Spinal cord (tissue), 10 donors: Measurements from ENCODE around the gene DGKG. TPM values are rescaled to one million over a fixed set of nuclear protein-coding genes. Genes with fewer than 3 reads are reported as not detected.

Source experiments
- DNase-seq, 6 donors: peaks; one replicate each; pipeline versions ENCODE4 v3.0.0 to v3.0.0-alpha.2; 2013 to 2015; ENCODE audit warnings: low spot score in 6 of 6, low read depth in 4 of 6
- H3K27ac ChIP-seq: one replicate; pipeline ENCODE4 v1.5.1; 2013; ENCODE audit warnings: low read depth, low read length, control low read depth
- H3K27me3 ChIP-seq: one replicate; pipeline ENCODE4 v1.6.1; 2013; ENCODE audit warnings: low read length; ENCODE audit not compliant: control insufficient read depth, insufficient read depth
- H3K36me3 ChIP-seq: one replicate; pipeline ENCODE4 v1.6.1; 2013; ENCODE audit warnings: low read length; ENCODE audit not compliant: control insufficient read depth, insufficient read depth
- H3K4me1 ChIP-seq: one replicate; pipeline ENCODE4 v1.6.1; 2013; ENCODE audit warnings: low read length; ENCODE audit not compliant: control insufficient read depth, insufficient read depth
- H3K4me3 ChIP-seq: one replicate; pipeline ENCODE4 v1.5.1; 2013; ENCODE audit warnings: low read depth, low read length, control low read depth
- H3K9me3 ChIP-seq: one replicate; pipeline ENCODE4 v1.6.1; 2013; ENCODE audit warnings: low read length; ENCODE audit not compliant: control insufficient read depth, insufficient read depth
- WGBS: methylation state at CpG from one replicate; pipeline ENCODE4 v1.1.5; 2013; ENCODE audit warnings: missing lambda C conversion rate; ENCODE audit not compliant: insufficient coverage; 5-methylcytosine and 5-hydroxymethylcytosine counted together
- polyA plus RNA-seq, 2 donors: library from polyadenylated mRNA; unstranded; fragments of 120-200 nt; gene quantifications; one replicate each; pipeline ENCODE4 v1.2.1, GENCODE V29; 2013; ENCODE audit not compliant: insufficient read length in 2 of 2
- total RNA-seq, 2 donors: library from RNA; depleted of rRNA in 1 of 2; stranded (reverse); fragments of 120-200 nt in 1 of 2; fragments of >200 nt in 1 of 2; gene quantifications; one replicate each; pipeline versions ENCODE4 v1.2.3 to v1.2.4, GENCODE V29; 2013 to 2014
- donor health status: healthy.

Gene DGKG
- total and polyA plus RNA-seq, 4 donors, result 5.6 to 20.6 (median 9.9) TPM

DNA sequence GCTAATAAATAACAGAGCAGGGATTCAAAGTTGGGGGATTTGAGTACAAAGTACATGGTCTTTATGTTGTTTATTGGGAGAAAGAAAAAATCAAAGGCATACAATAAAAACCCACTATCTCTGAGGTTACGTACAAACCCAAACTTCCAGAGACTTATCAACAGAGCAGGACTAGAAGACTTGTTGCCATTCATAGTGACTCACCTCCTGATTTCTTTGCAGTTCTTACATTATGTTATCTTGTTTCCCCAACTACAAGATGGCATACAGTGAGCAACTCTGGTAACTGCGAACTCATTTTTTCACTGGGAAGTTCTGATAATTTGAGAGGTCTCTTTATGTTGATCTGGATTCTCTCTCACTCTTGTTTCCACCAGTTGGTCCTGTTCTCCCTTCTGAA is 172.5 kb downstream of the DGKG start:
- peaks cover 2% of the 10 kb centered on the region for H3K36me3 ChIP-seq
- no peak overlapping the region for H3K4me3 ChIP-seq
- peaks cover 14% of the 10 kb centered on the region for H3K4me1 ChIP-seq
- H3K27me3 ChIP-seq, result peaks cover 22% of the 10 kb centered on the region
- WGBS, result 100% methylated on average over 1 of the region's 2 CpGs
- H3K27ac ChIP-seq, result no peak overlapping the region
- DNase-seq, result no peak
- no peaks in the 10 kb centered on the region for H3K9me3 ChIP-seq

DNA sequence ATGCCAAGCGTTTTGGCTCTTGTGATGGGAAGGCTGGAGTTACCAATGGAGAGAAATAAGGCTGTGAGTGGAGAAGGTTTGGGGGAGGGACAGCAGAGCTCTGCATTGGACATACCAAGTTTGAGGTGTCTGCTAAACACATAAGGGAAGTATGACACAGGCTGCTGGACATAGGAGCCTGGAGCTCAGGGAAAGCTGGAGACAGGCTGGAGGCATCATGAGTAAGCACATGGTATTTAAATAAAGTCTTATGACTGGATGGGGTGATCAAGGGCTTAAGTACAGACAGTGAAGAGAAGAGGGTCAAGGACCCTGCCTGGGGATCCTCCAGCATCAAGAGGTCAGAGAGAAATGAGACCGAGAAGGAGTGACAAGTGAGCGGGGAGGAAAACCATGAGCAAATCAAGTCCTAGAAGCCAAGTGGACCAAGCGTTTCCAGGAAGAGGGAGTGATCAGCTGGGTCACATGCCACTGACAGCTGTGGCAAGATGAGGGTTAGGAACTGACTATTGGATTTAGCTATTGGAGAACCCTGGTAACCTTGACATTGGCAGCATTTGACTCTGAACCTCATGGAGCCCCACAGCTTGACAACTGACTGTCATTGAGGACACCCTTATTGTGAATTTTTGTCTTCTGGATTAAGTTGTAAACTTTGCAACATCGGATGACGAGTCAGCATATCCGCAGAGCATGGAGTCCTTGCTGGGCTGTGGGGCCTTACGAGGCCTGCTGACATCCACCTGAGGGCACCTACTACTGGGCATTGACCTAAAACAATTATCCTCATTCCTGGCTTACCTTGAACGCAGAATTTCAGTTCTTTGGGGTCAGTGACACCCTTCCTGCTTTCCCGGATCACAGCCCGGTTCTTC is 174.4 kb downstream of the DGKG start:
- Histone ChIP-seq H3K4me3 (no peak overlapping the region), H3K36me3 (no peaks in the 10 kb centered on the region), H3K27me3 (peaks cover 4% of the 10 kb centered on the region), H3K9me3 (no peaks in the 10 kb centered on the region), H3K4me1 (peaks cover 4% of the 10 kb centered on the region), H3K27ac (no peak overlapping the region)
- WGBS, result 85% methylated on average over 11 of the region's 11 CpGs
- DNase-seq, result no peak

- H3K36me3 ChIP-seq, result no peaks in the 10 kb centered on the region
- no peak overlapping the region for H3K27ac ChIP-seq
- DNase-seq, result no peak
- H3K27me3 ChIP-seq, result no peaks in the 10 kb centered on the region
- WGBS, result no CpG with 5 or more reads among the region's 2 CpGs
- no peak overlapping the region for H3K4me3 ChIP-seq
- H3K9me3 ChIP-seq, result no peaks in the 10 kb centered on the region
- H3K4me1 ChIP-seq, result peaks cover 4% of the 10 kb centered on the region
These were observed 176.7 kb downstream of the DGKG start for GRCh38 chr3:186185194-186185787.

GRCh38 chr3:186184021-186184420 is 178.0 kb downstream of the DGKG start:
- no peak overlapping the region for H3K27ac ChIP-seq

DNA sequence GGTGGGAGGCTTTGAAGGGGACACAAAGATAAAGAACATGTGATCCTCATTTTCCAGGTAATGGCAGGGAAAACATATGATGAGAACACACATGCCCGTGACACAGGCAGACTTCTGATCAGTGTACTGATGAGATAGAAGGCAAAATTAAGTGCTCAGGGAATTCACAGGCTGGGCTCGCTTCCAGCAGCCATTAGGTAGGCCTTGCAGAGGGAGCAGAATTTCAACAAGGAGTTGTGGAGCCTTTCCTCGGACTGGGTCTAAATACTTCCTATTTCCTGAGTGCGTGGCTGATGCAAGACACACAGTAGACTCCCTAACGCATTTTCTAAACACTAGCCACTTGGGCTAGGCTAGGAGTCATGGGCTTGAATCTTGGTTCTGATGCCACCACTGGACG is 179.2 kb downstream of the DGKG start:
- Histone ChIP-seq H3K4me1 (peaks cover 4% of the 10 kb centered on the region), H3K27ac (no peak overlapping the region), H3K36me3 (no peaks in the 10 kb centered on the region), H3K4me3 (no peak overlapping the region), H3K9me3 (no peaks in the 10 kb centered on the region), H3K27me3 (no peaks in the 10 kb centered on the region)
- WGBS, result 27% methylated on average over 4 of the region's 6 CpGs
- peak in 3 of 6 donors; percentile 33 to 84 (median 53) for DNase-seq

More at GRCh38 chr3:186184021-186184420, 178.0 kb downstream of the DGKG start:
- WGBS, result no CpG with 5 or more reads among the region's 2 CpGs
- Histone ChIP-seq H3K36me3 (no peaks in the 10 kb centered on the region), H3K4me1 (peaks cover 4% of the 10 kb centered on the region), H3K27me3 (no peaks in the 10 kb centered on the region), H3K4me3 (no peak overlapping the region), H3K9me3 (no peaks in the 10 kb centered on the region)
- DNase-seq, result no peak

DNA sequence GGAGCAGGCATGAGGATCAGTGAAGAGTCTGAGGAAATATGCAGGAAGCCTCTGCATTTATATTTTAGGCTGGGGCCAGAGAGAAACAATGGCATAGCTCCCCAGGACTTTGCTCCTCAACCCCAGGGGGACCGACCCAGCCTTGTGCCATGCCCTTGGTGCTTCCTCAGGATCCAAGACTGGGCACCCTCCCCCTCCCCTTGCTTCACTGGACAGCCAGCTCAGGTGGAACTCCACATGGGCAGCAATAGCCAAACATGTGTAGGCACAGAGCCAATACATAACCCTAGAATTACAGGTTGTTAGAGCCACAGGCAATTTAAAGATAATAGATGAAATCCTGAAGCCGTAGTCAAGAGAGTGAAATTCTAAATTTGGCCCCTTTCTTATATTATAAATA is 180.1 kb downstream of the DGKG start:
- no peak overlapping the region for H3K27ac ChIP-seq
- no peak for DNase-seq
- no peaks in the 10 kb centered on the region for H3K9me3 ChIP-seq
- H3K36me3 ChIP-seq, result no peaks in the 10 kb centered on the region
- H3K27me3 ChIP-seq, result no peaks in the 10 kb centered on the region
- no CpG with 5 or more reads among the region's 2 CpGs for WGBS
- H3K4me3 ChIP-seq, result no peak overlapping the region
- peaks cover 4% of the 10 kb centered on the region for H3K4me1 ChIP-seq

GRCh38 chr3:186180891-186181481 is 181.0 kb downstream of the DGKG start:
- peaks cover 4% of the 10 kb centered on the region for H3K4me1 ChIP-seq
- no peak overlapping the region for H3K4me3 ChIP-seq
- peak in 1 of 6 donors; percentile 20 for DNase-seq
- no peak overlapping the region for H3K27ac ChIP-seq
- H3K27me3 ChIP-seq, result no peaks in the 10 kb centered on the region
- peaks cover 3% of the 10 kb centered on the region for H3K36me3 ChIP-seq
- H3K9me3 ChIP-seq, result no peaks in the 10 kb centered on the region
- 73% methylated on average over 3 of the region's 6 CpGs for WGBS

DNA sequence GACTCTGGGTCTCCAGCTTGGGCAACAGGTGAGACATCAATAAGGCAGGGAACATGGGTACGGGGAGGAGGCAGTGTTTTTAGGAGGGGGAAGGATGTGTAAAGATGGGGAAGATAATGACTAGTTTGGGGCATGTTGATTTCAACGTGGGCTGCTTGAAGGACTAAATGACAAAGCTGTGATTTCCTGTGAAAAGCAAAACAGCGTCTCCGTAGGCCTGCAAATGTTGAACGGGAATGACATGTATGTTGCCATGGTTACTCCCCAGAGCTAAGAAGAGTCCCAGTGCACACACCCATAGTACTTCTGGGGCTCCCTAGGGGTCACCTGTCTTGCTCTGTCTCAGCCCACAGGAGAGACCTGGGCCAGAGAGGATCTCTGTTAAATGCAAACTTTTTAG is 181.9 kb downstream of the DGKG start:
- Histone ChIP-seq H3K4me3 (no peak overlapping the region), H3K4me1 (peaks cover 4% of the 10 kb centered on the region), H3K9me3 (no peaks in the 10 kb centered on the region), H3K36me3 (peaks cover 3% of the 10 kb centered on the region), H3K27me3 (no peaks in the 10 kb centered on the region), H3K27ac (no peak overlapping the region)
- peak in 1 of 6 donors; percentile 16 for DNase-seq
- 46% methylated on average over 5 of the region's 5 CpGs for WGBS

DNA sequence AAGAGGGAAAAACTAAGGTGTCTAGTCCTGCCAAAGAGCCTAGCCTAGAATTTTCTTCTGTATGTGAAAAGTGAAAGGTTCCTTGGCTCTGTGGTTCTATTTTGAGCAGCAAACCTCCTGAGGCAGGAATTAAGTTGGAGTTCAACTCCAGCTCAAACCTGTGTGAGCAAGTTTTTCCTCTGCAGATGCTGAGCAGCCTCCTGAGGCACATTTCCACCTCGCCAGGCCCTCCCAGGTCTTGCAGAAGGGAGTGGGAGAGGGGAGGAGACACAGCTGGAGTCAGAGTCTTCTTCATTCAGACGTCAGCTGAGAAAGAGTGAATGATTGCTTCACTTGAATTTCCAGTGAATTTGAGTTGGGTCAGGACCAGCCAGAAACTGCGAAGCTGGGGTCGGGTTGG is 183.6 kb downstream of the DGKG start:
- no peak overlapping the region for H3K4me3 ChIP-seq
- H3K27me3 ChIP-seq, result no peaks in the 10 kb centered on the region
- H3K4me1 ChIP-seq, result peaks cover 4% of the 10 kb centered on the region
- WGBS, result 64% methylated on average over 2 of the region's 4 CpGs
- H3K36me3 ChIP-seq, result peaks cover 3% of the 10 kb centered on the region
- H3K27ac ChIP-seq, result no peak overlapping the region
- DNase-seq, result no peak
- no peaks in the 10 kb centered on the region for H3K9me3 ChIP-seq
